MM.1S (cell line): Measurements from ENCODE around the gene SCP2.

Experiments
- CTCF ChIP-seq: fragments of 300-600 bp; sonication (generic); IDR thresholded peaks from 2 replicates; pipeline ENCODE4 v1.5.1; 2016; ENCODE audit warnings: antibody characterized with exemption, low read length, mixed read lengths
- EZH2 ChIP-seq: fragments of 300-600 bp; sonication (generic); optimal IDR thresholded peaks from 2 replicates; pipeline ENCODE3; 2017; ENCODE audit warnings: low read depth, mild to moderate bottlenecking, antibody characterized with exemption, low read length, mixed read lengths
- EZH2phosphoT487 ChIP-seq: fragments of 300-600 bp; sonication (generic); IDR thresholded peaks from 2 replicates; pipeline ENCODE4 v1.6.1; 2018; ENCODE audit warnings: antibody characterized with exemption, low read length

GRCh38 chr1:52917581-52917980 lies 9.5 kb upstream of the SCP2 start:
- no peak for TF ChIP-seq CTCF
- no peak for TF ChIP-seq EZH2
- no peak for TF ChIP-seq EZH2phosphoT487
